ENCODE data around the gene SCARB1. TPM values are rescaled to one million over a fixed set of nuclear protein-coding genes. Genes with fewer than 3 reads are reported as not detected.

SCARB1 gene
- total RNA-seq, 1 experiment from 2014 or later = 359 TPM

DNA sequence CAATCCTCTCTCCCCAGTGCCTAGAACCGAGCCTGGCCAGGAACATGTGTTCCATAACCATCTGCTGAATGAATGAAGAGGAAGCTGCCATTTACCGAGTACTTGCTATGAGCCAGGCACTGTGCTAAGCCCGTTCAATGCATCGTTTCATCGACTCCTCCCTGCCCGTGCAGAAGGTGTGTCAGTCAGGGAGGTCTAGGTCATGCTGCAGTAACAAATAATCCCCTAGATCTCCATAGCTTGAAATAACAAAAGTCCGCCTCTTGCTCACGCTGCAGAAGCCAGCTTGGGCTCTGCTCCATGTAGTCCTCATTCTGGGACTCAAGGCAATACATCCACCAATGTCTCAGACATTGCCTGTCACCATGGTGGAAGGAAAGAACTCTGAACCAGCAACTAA lies 101.3 kb downstream of the SCARB1 start:
- POLR2A ChIA-PET = no interaction called here
- peak overlapping the region; percentile 48; the same call in 1 of the 2 replicates for H3K27ac ChIP-seq (ENCODE audit: low read length)
- in situ Hi-C loops (cut with HindIII; ENCODE audit: low pct_unique_long_range_greater_than_20kb, low sequenced_read_pairs) = no loop called here

DNA sequence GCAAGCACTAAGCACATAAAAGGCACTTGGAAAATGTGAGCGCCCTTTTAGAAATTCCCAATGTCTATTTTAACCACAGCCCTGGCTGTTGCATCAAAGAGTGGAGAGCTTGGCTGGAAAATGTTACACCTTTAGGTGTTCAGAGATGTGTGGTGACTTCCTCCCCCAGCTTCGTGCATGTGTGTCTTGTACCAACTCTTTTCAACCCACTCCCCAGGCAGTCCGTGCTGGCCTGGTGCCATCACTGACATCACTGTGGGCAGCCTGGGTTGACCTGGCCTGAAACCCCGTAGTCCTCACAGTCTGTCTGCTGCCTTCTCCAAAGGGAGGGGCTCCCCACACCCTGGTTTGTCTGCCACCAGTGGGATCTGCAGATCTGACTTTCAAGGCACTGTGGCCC lies 101.8 kb downstream of the SCARB1 start:
- peak overlapping the region; percentile 48; the same call in 1 of the 2 replicates for H3K27ac ChIP-seq (ENCODE audit: low read length)
- H3K27me3 ChIP-seq (ENCODE audit: control insufficient read depth, insufficient read depth, low read length) = no peaks in the 10 kb centered on the region
- CTCF ChIA-PET = interaction anchor here (0.5 kb wide), 1 partner anchor 63 kb away, joined by 7 read pairs; no protein-coding TSS in a partner anchor
- in situ Hi-C loops (cut with HindIII; ENCODE audit: low pct_unique_long_range_greater_than_20kb, low sequenced_read_pairs) (no loop called here), intact Hi-C loops (cut with micrococcal nuclease; ENCODE audit: unreplicated experiment) (loop anchor here (10.0 kb wide), 1 partner anchor 197 kb away; the partner anchor contains the start of gene NCOR2)
- H3K9me3 ChIP-seq (ENCODE audit: control insufficient read depth, insufficient read depth, low read depth, low read length) = peaks cover 13% of the 10 kb centered on the region; the same call in 1 of the 2 replicates
- DNase-seq (ENCODE audit: low read depth, low spot score) = no peak
- peak; percentile 18 for ATAC-seq
- POLR2A ChIA-PET = interaction anchor here (0.6 kb wide), 1 partner anchor 66 kb away, joined by 3 read pairs; no protein-coding TSS in a partner anchor
- H3K36me3 ChIP-seq (ENCODE audit: control insufficient read depth, insufficient read depth, low read length) = no peaks in the 10 kb centered on the region
- TF ChIP-seq SIN3A (IDR thresholded peaks at IDR 0.05; ENCODE audit: borderline replicate concordance, insufficient read depth, low read depth, low read length) = no peak
- TF ChIP-seq, protein P1, sequence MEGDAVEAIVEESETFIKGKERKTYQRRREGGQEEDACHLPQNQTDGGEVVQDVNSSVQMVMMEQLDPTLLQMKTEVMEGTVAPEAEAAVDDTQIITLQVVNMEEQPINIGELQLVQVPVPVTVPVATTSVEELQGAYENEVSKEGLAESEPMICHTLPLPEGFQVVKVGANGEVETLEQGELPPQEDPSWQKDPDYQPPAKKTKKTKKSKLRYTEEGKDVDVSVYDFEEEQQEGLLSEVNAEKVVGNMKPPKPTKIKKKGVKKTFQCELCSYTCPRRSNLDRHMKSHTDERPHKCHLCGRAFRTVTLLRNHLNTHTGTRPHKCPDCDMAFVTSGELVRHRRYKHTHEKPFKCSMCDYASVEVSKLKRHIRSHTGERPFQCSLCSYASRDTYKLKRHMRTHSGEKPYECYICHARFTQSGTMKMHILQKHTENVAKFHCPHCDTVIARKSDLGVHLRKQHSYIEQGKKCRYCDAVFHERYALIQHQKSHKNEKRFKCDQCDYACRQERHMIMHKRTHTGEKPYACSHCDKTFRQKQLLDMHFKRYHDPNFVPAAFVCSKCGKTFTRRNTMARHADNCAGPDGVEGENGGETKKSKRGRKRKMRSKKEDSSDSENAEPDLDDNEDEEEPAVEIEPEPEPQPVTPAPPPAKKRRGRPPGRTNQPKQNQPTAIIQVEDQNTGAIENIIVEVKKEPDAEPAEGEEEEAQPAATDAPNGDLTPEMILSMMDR (IDR thresholded peaks at IDR 0.05) = no peak
- no peak for TF ChIP-seq TCF7L2 (IDR thresholded peaks at IDR 0.05; ENCODE audit: low read depth, low read length)
- TF ChIP-seq, protein P2, sequence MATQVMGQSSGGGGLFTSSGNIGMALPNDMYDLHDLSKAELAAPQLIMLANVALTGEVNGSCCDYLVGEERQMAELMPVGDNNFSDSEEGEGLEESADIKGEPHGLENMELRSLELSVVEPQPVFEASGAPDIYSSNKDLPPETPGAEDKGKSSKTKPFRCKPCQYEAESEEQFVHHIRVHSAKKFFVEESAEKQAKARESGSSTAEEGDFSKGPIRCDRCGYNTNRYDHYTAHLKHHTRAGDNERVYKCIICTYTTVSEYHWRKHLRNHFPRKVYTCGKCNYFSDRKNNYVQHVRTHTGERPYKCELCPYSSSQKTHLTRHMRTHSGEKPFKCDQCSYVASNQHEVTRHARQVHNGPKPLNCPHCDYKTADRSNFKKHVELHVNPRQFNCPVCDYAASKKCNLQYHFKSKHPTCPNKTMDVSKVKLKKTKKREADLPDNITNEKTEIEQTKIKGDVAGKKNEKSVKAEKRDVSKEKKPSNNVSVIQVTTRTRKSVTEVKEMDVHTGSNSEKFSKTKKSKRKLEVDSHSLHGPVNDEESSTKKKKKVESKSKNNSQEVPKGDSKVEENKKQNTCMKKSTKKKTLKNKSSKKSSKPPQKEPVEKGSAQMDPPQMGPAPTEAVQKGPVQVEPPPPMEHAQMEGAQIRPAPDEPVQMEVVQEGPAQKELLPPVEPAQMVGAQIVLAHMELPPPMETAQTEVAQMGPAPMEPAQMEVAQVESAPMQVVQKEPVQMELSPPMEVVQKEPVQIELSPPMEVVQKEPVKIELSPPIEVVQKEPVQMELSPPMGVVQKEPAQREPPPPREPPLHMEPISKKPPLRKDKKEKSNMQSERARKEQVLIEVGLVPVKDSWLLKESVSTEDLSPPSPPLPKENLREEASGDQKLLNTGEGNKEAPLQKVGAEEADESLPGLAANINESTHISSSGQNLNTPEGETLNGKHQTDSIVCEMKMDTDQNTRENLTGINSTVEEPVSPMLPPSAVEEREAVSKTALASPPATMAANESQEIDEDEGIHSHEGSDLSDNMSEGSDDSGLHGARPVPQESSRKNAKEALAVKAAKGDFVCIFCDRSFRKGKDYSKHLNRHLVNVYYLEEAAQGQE (IDR thresholded peaks at IDR 0.05; ENCODE audit: insufficient read depth in 1 of 2, low read depth in 2 of 2, low read length in 1 of 2) = no peak
- no peak for TF ChIP-seq POLR2AphosphoS5 (IDR thresholded peaks at IDR 0.05; ENCODE audit: low read depth, low read length)
- no peak overlapping the region for H3K4me3 ChIP-seq (ENCODE audit: low read depth in 2 of 2, low read length in 2 of 2)
- H3K4me1 ChIP-seq (ENCODE audit: control insufficient read depth, insufficient read depth, low read length) = peaks cover 20% of the 10 kb centered on the region
- no TSS peak for BruUV-seq (replicated peaks)

More for the DNA sequence above, 101.3 kb downstream of the SCARB1 start:
- no TSS peak for BruUV-seq (replicated peaks)
- H3K4me1 ChIP-seq (ENCODE audit: control insufficient read depth, insufficient read depth, low read length) = peaks cover 24% of the 10 kb centered on the region
- no peak overlapping the region for H3K4me3 ChIP-seq (ENCODE audit: low read depth in 2 of 2, low read length in 2 of 2)
- no peaks in the 10 kb centered on the region for H3K27me3 ChIP-seq (ENCODE audit: control insufficient read depth, insufficient read depth, low read length)
- intact Hi-C loops (cut with micrococcal nuclease; ENCODE audit: unreplicated experiment) = loop anchor here (10.0 kb wide), 1 partner anchor 198 kb away; the partner anchor contains the start of gene NCOR2
- CTCF ChIA-PET = no interaction called here
- ATAC-seq (no peak), DNase-seq (ENCODE audit: low read depth, low spot score) (no peak)
- TF ChIP-seq TCF7L2 (IDR thresholded peaks at IDR 0.05; ENCODE audit: low read depth, low read length) (no peak), POLR2AphosphoS5 (IDR thresholded peaks at IDR 0.05; ENCODE audit: low read depth, low read length) (no peak), SIN3A (IDR thresholded peaks at IDR 0.05; ENCODE audit: borderline replicate concordance, insufficient read depth, low read depth, low read length) (no peak)
- TF ChIP-seq, protein P2 (IDR thresholded peaks at IDR 0.05; ENCODE audit: insufficient read depth in 1 of 2, low read depth in 2 of 2, low read length in 1 of 2) = no peak
- TF ChIP-seq, protein P1 (IDR thresholded peaks at IDR 0.05) = no peak
- H3K36me3 ChIP-seq (ENCODE audit: control insufficient read depth, insufficient read depth, low read length) = no peaks in the 10 kb centered on the region
- peaks cover 9% of the 10 kb centered on the region; the same call in 1 of the 2 replicates for H3K9me3 ChIP-seq (ENCODE audit: control insufficient read depth, insufficient read depth, low read depth, low read length)

All from Panc1 (cell line).